GM21529 (cell line): ENCODE measurements around the gene RAC3.

Experiments used
- ATAC-seq: cut with Tn5 transposase; IDR thresholded peaks from one replicate; pipeline ENCODE4 v1.9.1; 2021; ENCODE audit not compliant: unreplicated experiment

Gene RAC3

DNA sequence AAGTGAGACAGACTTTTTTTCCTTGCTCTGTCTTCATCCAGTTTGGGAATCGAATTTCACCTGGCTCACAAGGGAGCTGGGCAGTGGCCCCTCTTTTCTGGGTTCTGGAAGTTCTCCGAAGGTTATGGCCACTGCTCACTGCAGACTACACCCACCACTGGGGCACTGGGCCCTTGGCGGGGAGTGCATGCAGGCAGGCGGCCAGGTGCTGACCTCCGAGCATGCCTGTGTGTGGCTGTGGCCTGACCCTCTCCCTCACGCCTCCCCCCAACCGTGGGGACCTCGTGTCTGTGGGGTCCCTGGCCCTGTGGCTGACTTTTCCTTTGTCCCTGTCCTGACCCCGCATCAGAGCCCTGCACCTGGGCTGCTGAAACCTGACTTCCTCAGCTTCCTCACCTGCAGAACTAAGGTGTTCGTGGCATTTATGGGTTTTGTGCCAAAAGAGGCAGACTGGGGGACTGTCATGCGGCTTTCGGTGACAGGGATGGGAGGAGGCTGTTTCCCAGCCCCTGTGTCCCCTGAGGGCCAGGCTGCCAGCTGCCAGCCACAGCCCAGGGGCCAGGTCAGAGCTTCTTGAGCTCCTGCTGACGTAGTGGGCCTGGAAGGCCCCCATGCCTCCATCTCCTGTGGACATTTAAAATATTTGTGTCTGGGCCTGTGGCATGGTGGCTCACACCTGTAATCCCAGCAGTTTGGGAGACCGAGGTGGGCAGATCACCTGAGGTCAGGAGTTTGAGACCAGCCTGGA lies 32.6 kb upstream of the RAC3 start:
- ATAC-seq, result no peak

DNA sequence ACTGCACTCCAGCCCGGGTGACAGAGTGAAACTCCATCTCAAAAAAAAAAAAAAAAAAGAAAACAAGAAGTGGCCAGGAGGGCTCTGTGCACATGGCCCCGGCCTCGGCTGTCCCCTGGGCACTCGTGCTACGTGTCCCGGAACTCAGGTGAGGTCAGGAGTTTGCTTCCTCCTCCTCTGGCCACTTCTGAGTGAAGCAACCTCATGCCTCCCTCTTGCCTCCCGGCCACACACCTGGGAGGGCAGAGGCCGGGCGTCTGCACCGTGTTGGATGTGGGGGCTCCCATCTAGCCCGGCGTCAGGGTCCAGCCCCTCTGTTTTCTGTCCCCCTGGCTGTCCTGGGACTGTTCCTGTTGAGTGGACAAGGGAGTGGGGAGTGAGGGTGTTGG lies 31.9 kb upstream of the RAC3 start:
- ATAC-seq, result no peak

DNA sequence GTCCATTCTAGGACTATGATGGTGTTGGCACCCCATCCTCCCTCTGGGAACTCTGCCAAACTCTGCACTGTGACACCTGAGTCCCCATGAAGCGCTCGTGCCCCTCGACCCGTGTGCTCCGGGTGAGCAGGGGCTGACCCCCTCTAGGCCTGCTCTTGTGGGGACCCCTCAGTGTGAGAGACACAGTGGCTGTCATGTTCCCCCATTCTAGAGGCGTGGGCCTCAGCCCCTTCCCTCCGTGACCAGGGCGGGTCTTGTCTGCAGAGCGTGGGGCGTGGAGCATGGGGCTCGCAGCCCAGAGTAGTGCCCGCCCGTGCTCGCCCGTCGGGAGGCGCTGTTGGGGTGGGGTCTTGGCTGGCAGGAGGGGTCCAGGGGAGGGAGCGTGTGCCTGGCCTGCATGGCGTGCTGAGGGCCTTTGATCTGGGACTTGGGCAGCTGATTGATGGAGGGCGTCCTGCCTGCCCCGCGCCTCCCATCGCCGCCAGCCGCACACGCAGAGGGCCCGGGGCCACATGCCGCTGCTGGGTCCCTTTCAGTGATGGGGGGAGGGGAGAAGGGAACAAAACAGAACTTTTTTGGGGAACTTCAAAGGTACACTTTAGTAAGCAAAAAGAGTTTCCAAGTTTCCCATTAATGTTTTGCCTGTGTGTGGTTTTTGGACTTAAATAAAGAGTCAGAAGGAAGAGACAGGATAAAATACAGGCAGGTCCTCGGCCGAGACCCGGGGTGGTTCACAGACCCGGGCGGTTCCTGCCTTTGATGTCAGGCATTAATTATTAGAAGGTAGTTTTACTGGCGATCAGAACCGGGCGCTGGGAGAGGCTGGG lies 31.3 kb upstream of the RAC3 start:
- ATAC-seq, result no peak

DNA sequence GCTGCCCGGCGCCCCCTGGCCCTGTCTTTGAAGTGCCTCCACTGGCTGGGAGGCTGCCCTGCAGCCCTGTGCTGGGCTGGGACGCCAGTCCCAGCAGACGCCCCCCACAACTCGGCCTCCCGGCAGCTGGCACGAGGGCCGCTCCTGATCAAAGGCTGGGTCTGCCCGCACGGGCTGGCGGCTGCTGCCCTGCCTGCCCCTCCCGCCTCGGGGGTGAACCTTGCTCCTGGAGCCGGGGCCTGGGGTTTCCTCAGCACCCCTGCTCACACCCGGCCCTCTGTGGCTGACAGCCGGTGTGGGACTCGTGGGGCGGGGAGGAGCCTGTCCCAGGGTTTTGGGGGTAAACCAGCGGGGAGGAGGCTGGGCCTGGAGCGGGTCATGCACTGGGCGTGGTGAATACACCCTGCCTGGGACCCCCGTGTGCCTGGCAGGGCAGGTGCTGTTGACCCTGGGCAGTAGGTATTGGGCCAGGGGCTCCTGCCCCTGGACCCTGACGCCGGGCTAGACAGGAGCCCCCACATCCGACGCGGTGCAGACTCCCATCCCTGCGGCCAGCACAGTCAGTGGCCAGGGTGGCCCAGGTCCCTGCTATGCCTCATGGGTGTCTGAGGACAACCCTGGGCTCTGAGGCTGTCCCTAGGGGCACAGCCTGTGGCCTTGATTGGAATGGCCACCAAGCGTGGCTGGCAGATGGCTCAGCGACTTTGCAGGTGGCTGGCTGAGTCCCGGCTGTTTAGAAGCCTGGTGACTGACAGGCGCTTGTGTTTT lies 30.5 kb upstream of the RAC3 start:
- no peak for ATAC-seq

DNA sequence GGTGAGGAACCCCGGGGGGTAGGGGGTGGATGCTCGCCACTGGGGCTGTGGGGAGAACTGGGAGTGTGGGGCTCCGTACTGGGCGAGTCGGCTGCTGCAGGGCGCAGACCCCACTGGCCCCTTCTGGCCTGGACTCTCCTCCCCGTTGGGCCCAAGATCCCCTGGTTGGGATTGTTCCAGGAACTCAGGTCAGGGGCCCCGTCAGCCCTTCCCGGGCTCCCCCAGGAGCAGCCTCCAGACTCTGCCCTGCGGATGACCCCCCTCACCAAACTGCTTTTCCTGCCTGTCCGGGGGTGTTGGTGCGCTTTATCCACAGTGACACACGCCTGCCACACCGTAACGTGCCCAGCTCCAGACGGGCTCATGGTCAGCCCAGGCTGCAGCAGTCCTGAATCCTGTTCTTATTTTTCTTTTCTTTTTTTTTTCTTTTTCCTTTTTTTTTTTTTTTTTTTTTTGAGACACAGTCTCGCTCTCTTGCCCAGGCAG lies 29.9 kb upstream of the RAC3 start:
- no peak for ATAC-seq

- no peak for ATAC-seq
Observed at GRCh38 chr17:82003411-82004381, 27.8 kb upstream of the RAC3 start.

GRCh38 chr17:82004517-82005455 lies 26.7 kb upstream of the RAC3 start:
- ATAC-seq, result no peak

DNA sequence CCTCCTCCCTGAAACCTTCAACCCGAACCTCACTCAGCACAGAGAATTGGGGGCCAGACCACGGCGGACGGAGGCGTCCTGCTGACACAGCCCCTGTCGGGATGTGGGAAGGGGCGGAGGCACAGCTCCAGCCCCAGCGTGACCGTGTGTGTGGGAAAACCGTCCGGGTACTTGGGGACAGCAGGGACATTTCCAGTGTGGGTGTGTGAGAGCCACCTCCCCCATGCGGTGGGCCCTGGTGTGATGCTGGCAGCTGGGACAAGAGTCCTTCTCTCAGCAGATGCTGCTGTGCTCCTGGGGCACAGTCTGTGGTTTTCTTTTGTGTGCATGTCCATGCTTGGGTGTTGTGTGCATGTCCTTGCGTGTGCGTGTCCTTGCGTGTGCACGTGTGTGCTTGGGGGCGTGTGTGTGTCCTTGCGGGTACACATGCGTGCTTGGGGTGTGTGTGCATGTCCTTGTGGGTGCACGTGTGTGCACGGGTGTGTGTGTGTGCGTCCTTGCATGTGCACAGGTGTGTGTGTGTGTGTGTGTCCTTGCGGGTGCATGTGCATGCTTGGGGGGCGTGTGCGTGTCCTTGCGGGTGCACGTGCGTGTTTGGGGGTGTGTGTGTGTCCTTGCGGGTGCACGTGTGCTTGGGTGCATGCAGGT lies 25.7 kb upstream of the RAC3 start:
- ATAC-seq, result no peak

GRCh38 chr17:82006468-82007227 lies 24.8 kb upstream of the RAC3 start:
- ATAC-seq, result no peak

DNA sequence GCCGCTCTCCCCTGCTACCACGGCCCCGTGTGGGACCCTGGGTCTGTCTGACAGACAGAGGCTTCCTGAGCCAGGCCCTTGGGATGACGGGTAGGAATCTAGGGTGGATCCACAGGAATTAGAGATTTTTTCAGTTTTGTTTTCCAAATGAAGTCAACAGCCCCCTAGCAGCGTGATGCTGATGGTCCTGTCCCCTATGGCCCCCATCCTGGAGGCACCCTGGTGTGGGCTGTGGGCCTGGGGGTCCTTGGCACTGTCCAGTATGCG lies 24.3 kb upstream of the RAC3 start:
- ATAC-seq, result no peak

GRCh38 chr17:82007495-82008257 lies 23.8 kb upstream of the RAC3 start:
- no peak for ATAC-seq

DNA sequence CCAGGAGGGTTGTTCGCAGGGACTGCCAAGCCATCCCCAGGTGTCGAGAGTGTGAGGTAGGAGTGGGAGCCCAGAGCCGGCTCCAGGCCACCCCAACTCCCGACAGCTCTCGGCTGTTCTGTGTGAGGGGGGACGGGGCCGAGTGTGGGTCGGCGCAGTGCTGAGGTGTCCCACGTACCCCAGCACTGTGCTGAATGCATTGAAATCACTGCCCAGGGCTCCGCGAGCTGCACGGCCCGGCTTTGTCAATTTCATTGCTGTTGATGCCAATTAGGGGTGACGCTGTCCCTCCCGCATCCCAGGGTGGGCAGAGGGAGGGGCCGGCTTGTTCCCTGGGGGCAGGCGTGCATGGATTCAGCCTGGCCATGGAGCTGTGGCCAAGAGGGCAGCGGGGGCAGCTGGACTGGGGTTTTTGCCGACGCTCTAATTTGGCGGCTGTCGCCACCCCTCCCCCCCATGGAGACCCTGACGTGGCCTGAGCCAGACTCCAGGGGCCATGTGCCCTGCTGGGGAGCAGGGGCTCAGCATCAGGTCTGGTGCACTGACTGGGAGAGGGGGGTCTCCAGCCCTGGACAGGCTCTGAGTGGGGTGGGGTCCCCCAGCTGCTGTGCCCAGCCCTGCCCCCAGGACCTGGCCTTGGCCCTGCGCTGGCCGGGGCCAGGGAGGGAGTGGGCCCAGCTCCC lies 23.1 kb upstream of the RAC3 start:
- no peak for ATAC-seq

DNA sequence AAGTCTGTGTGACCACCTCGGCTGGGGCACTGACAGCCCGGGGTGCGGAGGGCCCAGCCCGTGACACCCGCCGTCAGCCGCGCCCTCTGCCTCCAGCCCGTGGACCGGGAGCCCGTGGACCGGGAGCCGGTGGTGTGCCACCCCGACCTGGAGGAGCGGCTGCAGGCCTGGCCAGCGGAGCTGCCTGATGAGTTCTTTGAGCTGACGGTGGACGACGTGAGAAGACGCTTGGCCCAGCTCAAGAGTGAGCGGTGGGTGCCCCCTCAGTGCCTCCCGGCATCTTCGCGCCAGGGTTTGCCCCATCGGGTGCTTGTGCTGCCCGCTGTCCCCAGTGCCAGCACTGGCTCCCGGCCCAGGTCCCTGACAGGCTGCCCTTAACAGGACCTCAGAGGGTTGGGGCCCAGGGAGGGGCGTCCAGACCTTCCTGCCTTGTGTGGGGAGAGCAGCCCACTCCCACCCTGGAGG lies 22.5 kb upstream of the RAC3 start:
- ATAC-seq, result no peak

DNA sequence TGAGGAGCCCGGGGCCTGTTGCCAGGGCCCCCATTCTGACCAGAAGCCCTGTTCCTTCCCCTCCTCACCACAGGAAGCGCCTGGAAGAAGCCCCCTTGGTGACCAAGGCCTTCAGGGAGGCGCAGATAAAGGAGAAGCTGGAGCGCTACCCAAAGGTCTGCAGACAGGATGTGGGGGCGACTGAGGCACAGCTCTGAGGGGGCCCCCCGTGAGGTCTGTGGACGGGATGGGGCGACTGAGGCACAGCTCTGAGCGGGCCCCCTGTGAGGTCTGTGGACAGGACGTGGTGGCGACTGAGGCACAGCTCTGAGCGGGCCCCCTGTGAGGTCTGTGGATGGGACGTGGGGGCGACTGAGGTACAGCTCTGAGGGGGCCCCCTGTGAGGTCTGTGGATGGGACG lies 22.1 kb upstream of the RAC3 start:
- no peak for ATAC-seq

GRCh38 chr17:82010575-82011525 lies 20.6 kb upstream of the RAC3 start:
- ATAC-seq, result no peak
